B cell (primary cell): ENCODE results near the gene CHCHD4. TPM values are rescaled to one million over a fixed set of nuclear protein-coding genes. Genes with fewer than 3 reads are reported as not detected.

Experiments
- ATAC-seq: fragments of 200-7000 bp; cut with Tn5 transposase; one replicate; pipeline ENCODE4 v1.10.0; 2021; ENCODE audit warnings: low read depth, mild to moderate bottlenecking, moderate number of reproducible peaks, moderate library complexity
- CTCF ChIA-PET: fragments of 350-600 bp; sonication (Branson Sonifier 250); formaldehyde crosslinking; loops from one replicate; lab custom pipeline; 2021; ENCODE audit warnings: antibody characterized with exemption, inconsistent platforms; lab: Charles Lee
- POLR2A ChIA-PET: fragments of 350-600 bp; sonication (Branson Sonifier 250); formaldehyde crosslinking; loops from one replicate; lab custom pipeline; 2021; ENCODE audit warnings: antibody characterized with exemption; lab: Charles Lee
- DNase-seq: peaks from one replicate; pipeline ENCODE4 v3.0.0; 2013
- H2AFZ ChIP-seq: 2 replicates; pipeline ENCODE4 v1.6.1; 2012; ENCODE audit warnings: mild to moderate bottlenecking, low read depth, low read length; ENCODE audit not compliant: insufficient read depth, poor library complexity, severe bottlenecking
- H3K27ac ChIP-seq, 2 donors: 1 replicate in 1 of 2; 2 replicates in 1 of 2; pipeline ENCODE4 v1.5.1; 2012 to 2013; ENCODE audit warnings: low read length in 2 of 2, mild to moderate bottlenecking in 2 of 2, moderate library complexity in 1 of 2
- H3K27me3 ChIP-seq, 4 experiments: fragments of 200-600 bp in 1 of 4; sonication (generic) in 1 of 4; replicated peaks in 1 of 4; 1 replicate in 2 of 4; 2 replicates in 2 of 4; pipeline versions ENCODE4 v1.6.1 to v1.7.0; 2013 to 2016; ENCODE audit warnings: low read length in 3 of 4, mild to moderate bottlenecking in 2 of 4, mixed read lengths in 1 of 4, moderate library complexity in 1 of 4; ENCODE audit not compliant: insufficient read depth in 4 of 4, control insufficient read depth in 3 of 4; ENCODE audit errors: control extremely low read depth in 1 of 4
- H3K36me3 ChIP-seq, 2 experiments: replicated peaks in 1 of 2; 1 replicate in 1 of 2; 2 replicates in 1 of 2; pipeline versions ENCODE4 v1.6.1 to v1.7.1; 2013; ENCODE audit warnings: low read length in 1 of 2; ENCODE audit not compliant: insufficient read depth in 2 of 2, control insufficient read depth in 1 of 2; ENCODE audit errors: control extremely low read depth in 1 of 2, extremely low read depth in 1 of 2
- H3K4me1 ChIP-seq, 2 donors: fragments of 200-600 bp in 1 of 2; sonication (generic) in 1 of 2; 1 replicate in 1 of 2; 2 replicates in 1 of 2; pipeline versions ENCODE4 v1.5.1 to v1.6.1; 2013 to 2017; ENCODE audit warnings: low read length in 2 of 2; ENCODE audit not compliant: control insufficient read depth in 2 of 2, insufficient read depth in 2 of 2
- H3K4me2 ChIP-seq: replicated peaks from 2 replicates; pipeline ENCODE3; 2012; ENCODE audit warnings: mild to moderate bottlenecking, low read depth, low read length; ENCODE audit not compliant: poor library complexity, severe bottlenecking
- H3K4me3 ChIP-seq, 5 experiments: fragments of 200-600 bp in 1 of 5; sonication (generic) in 1 of 5; 1 replicate in 3 of 5; 2 replicates in 2 of 5; pipeline versions ENCODE4 v1.5.1 to v1.7.0; 2011 to 2016; ENCODE audit warnings: low read length in 4 of 5, mild to moderate bottlenecking in 4 of 5, low read depth in 2 of 5, control low read depth in 1 of 5, moderate library complexity in 1 of 5; ENCODE audit not compliant: insufficient read depth in 1 of 5; ENCODE audit errors: control extremely low read depth in 1 of 5, extremely low read depth in 1 of 5
- H3K79me2 ChIP-seq: fragments of 200-600 bp; sonication (generic); one replicate; pipeline ENCODE4 v1.6.0; 2016; ENCODE audit warnings: low read length; ENCODE audit not compliant: control insufficient read depth, insufficient read depth
- H3K9ac ChIP-seq: fragments of 200-600 bp; sonication (generic); 2 replicates; pipeline ENCODE4 v1.6.1; 2017; ENCODE audit warnings: mild to moderate bottlenecking, low read length, moderate library complexity
- H3K9me3 ChIP-seq, 3 donors: one replicate each; pipeline versions ENCODE4 v1.6.1 to v1.7.1; 2013; ENCODE audit warnings: low read length in 2 of 3; ENCODE audit not compliant: control insufficient read depth in 2 of 3, insufficient read depth in 1 of 3; ENCODE audit errors: control extremely low read depth in 1 of 3
- H4K20me1 ChIP-seq: 2 replicates; pipeline ENCODE4 v1.6.0; 2012; ENCODE audit warnings: mild to moderate bottlenecking, low read length; ENCODE audit not compliant: insufficient read depth, control insufficient read depth, poor library complexity, severe bottlenecking
- H3K27ac Mint-ChIP-seq: one replicate; pipeline ENCODE4 v1.8.0; 2021; ENCODE audit warnings: mixed read lengths
- H3K27me3 Mint-ChIP-seq: one replicate; pipeline ENCODE4 v1.8.0; 2021; ENCODE audit warnings: mixed read lengths
- H3K4me1 Mint-ChIP-seq: one replicate; pipeline ENCODE4 v1.8.0; 2021; ENCODE audit warnings: mixed read lengths
- H3K4me3 Mint-ChIP-seq: one replicate; pipeline ENCODE4 v1.8.0; 2021; ENCODE audit warnings: mixed read lengths
- H3K9me3 Mint-ChIP-seq: one replicate; pipeline ENCODE4 v1.8.0; 2022; ENCODE audit warnings: mixed read lengths; ENCODE audit not compliant: insufficient read depth
- CTCF ChIP-seq: fragments of 200-600 bp; IDR thresholded peaks from one replicate; pipeline ENCODE4 v1.8.0; 2022; ENCODE audit warnings: antibody characterized with exemption, mild to moderate bottlenecking
- EZH2 ChIP-seq: IDR thresholded peaks from 2 replicates; pipeline ENCODE4 v1.6.1; 2012; ENCODE audit warnings: borderline replicate concordance, low read depth, mild to moderate bottlenecking, moderate library complexity, low read length; ENCODE audit not compliant: insufficient read depth, poor library complexity, severe bottlenecking
- WGBS: methylation state at CpG from one replicate; pipeline ENCODE4 v1.1.5; 2013; ENCODE audit warnings: missing lambda C conversion rate; ENCODE audit not compliant: insufficient coverage; 5-methylcytosine and 5-hydroxymethylcytosine counted together
- intact Hi-C: fragments of 100-400 bp; cut with micrococcal nuclease; formaldehyde crosslinking; loops from one replicate; pipeline ENCODE4 v1.10.0; 2022
- polyA plus RNA-seq: library from polyadenylated mRNA; depleted of rRNA; stranded (reverse); fragments of >200 nt; gene quantifications from 2 replicates; pipeline ENCODE4 v1.2.3, GENCODE V29; 2012
- total RNA-seq, 2 donors: library from RNA; stranded (reverse); fragments of 120-200 nt in 1 of 2; gene quantifications; 1 replicate in 1 of 2; 2 replicates in 1 of 2; pipeline versions ENCODE4 v1.2.3 to v1.2.4, GENCODE V29; 2013 to 2022

CHCHD4 gene
- total and polyA plus RNA-seq, 2 donors (not counting 1 experiment from before 2014, with no cell fraction given), result 3.7 to 8.0 TPM

- H2AFZ ChIP-seq, result no peak overlapping the region
- H3K36me3 ChIP-seq, result peaks cover 35 to 89% of the 10 kb centered on the region in 2 experiments
- ChIA-PET CTCF (no interaction called here), POLR2A (no interaction called here)
- Mint-ChIP-seq H3K4me1 (no peaks in the 10 kb centered on the region), H3K27me3 (no peaks in the 10 kb centered on the region), H3K9me3 (peaks cover 10% of the 10 kb centered on the region), H3K4me3 (no peak overlapping the region), H3K27ac (no peak overlapping the region)
- peaks cover 0 to 13% (median 12%) of the 10 kb centered on the region in 3 donors for H3K9me3 ChIP-seq
- ATAC-seq (no peak), DNase-seq (no peak)
- no peak overlapping the region for H3K4me2 ChIP-seq
- H3K79me2 ChIP-seq, result peaks cover 6% of the 10 kb centered on the region
- 97% methylated on average over 9 of the region's 9 CpGs for WGBS
- no peaks in the 10 kb centered on the region for H3K27me3 ChIP-seq
- no peak for TF ChIP-seq EZH2
- no peak for TF ChIP-seq CTCF
- no peak overlapping the region for H3K27ac ChIP-seq
- intact Hi-C loops, result no loop called here
- no peaks in the 10 kb centered on the region for H4K20me1 ChIP-seq
- H3K4me3 ChIP-seq, result no peak overlapping the region
- H3K9ac ChIP-seq, result no peak overlapping the region
- H3K4me1 ChIP-seq, result no peaks in the 10 kb centered on the region
Observed at GRCh38 chr3:14157951-14158350, 33.3 kb upstream of the CHCHD4 start.

DNA sequence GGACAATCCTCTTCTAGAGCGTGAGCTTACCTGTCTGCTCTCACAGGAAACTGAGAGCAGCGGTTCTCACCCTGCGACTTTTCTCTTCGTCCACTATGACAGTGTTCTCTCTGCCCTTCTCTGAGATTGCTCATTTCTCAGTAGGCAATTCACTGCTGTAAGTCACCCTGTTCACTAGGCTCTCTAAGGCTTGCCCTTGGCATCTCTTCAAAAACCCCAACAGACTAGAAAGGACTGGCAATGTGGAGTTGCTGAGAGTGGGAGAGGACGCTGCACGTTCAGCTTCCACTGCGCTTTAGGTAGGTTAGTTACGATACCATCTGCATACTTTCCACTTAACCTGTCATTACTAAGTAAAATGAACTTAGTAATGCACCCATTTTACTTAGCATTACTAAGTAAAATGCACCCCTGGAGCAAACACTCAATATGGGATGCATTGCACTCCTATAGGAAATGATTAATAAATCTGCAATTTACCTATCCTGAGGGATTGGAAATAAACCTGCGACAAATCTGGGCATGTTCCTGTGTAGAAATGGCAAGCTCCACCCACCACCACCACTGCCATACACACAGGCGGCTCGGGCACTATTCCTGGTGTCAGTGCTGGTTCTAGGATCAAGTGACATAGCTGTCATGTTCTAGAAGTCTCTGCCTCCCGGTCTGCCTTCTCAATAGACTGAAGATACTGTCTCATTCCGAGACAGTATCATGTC, 32.3 kb upstream of the CHCHD4 start:
- peaks cover 0 to 11% (median 8%) of the 10 kb centered on the region in 3 donors for H3K9me3 ChIP-seq
- 100% methylated on average over 5 of the region's 13 CpGs for WGBS
- H3K4me3 ChIP-seq, result no peak overlapping the region
- peaks cover 31 to 86% of the 10 kb centered on the region in 2 experiments for H3K36me3 ChIP-seq
- H3K27ac Mint-ChIP-seq, result no peak overlapping the region
- H3K79me2 ChIP-seq, result peaks cover 6% of the 10 kb centered on the region
- POLR2A ChIA-PET, result no interaction called here
- CTCF ChIA-PET, result no interaction called here
- H3K27me3 ChIP-seq, result no peaks in the 10 kb centered on the region
- H3K9ac ChIP-seq, result no peak overlapping the region
- H2AFZ ChIP-seq, result no peak overlapping the region
- no peaks in the 10 kb centered on the region for H3K27me3 Mint-ChIP-seq
- DNase-seq (no peak), ATAC-seq (no peak)
- intact Hi-C loops, result no loop called here
- H3K27ac ChIP-seq, result no peak overlapping the region
- no peak overlapping the region for H3K4me2 ChIP-seq
- TF ChIP-seq CTCF (no peak), EZH2 (no peak)
- H3K4me1 ChIP-seq, result no peaks in the 10 kb centered on the region
- no peak overlapping the region for H3K4me3 Mint-ChIP-seq
- H4K20me1 ChIP-seq, result no peaks in the 10 kb centered on the region
- peaks cover 8% of the 10 kb centered on the region for H3K9me3 Mint-ChIP-seq
- no peaks in the 10 kb centered on the region for H3K4me1 Mint-ChIP-seq
